ENCODE data around the gene ATP11A.

GRCh38 chr13:112752211-112752610, 62.4 kb downstream of the ATP11A start:
- TF ChIP-seq POLR2A (IDR thresholded peaks at IDR 0.05; ENCODE audit: borderline replicate concordance, extremely low read depth, insufficient read depth, insufficient read length) (no peak), CTCF (IDR thresholded peaks at IDR 0.05 in 2 of 3, conservative IDR thresholded peaks at IDR 0.05 in 1 of 3; ENCODE audit: borderline replicate concordance in 1 of 3, insufficient read depth in 1 of 3, low read depth in 2 of 3, low read length in 2 of 3) (no peak), ELF1 (IDR thresholded peaks at IDR 0.05; ENCODE audit: borderline replicate concordance, low read depth) (no peak), POLR2AphosphoS5 (IDR thresholded peaks at IDR 0.05; ENCODE audit: low read depth, low read length) (no peak), SIN3A (IDR thresholded peaks at IDR 0.05; ENCODE audit: low read depth) (no peak), YY1 (IDR thresholded peaks at IDR 0.05; ENCODE audit: extremely low read depth, insufficient replicate concordance, low read depth, low read length) (no peak), MAX (IDR thresholded peaks at IDR 0.05) (no peak), CBX3 (IDR thresholded peaks at IDR 0.05; ENCODE audit: low read depth) (no peak), EGR1 (IDR thresholded peaks at IDR 0.05; ENCODE audit: low read depth) (no peak), ZFX (IDR thresholded peaks at IDR 0.05) (no peak), ZNF274 (IDR thresholded peaks at IDR 0.05; ENCODE audit: low read depth, low read length) (no peak)

Data from HCT116 (cell line).